HTERT RPE-1 (cell line): ENCODE results near the gene SIRT2.
"Not testable (repeated sequence)": the region's sequence is repeated elsewhere in the genome, so short reads cannot be mapped to it uniquely, and the experiment has no call there.

Experiments used
- in situ Hi-C: fragments of 300-500 bp; cut with MboI; formaldehyde crosslinking; loops from 4 replicates; pipeline ENCODE4 v1.14.3; 2020; ENCODE audit warnings: low sequenced_read_pairs

Gene SIRT2

DNA sequence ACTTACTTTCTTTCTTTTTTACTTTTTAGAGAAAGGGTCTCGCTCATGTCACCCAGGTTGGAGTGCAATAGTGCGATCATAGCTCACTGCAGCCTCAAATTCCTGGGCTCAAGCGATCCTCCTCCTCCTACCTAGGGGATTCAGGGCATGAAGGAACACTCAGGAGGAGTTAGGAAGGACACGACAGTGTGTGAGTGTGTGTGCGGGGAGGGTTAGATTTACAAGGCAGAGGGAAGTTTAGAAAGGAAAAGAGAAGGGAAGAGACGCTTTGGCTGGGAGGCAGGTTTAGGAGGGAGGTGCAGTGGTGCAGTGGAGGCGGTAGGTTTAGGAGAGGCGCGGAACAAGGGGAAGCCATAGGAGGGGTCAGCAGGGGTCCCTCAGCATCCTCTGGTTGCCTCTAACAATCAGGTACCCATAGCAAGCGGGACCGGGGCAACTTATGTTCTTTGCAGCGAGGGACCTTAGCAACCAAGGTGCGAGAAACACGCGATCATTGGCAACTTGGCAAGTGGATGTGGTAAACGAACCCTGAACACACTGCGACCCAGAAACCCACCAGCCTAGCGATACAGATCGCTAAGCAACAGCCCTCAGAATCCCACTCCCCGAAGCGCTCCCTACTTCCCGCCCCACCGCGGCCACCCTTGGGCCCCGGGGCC lies 501 bp downstream of the SIRT2 start:
- in situ Hi-C loops, result no loop called here

DNA sequence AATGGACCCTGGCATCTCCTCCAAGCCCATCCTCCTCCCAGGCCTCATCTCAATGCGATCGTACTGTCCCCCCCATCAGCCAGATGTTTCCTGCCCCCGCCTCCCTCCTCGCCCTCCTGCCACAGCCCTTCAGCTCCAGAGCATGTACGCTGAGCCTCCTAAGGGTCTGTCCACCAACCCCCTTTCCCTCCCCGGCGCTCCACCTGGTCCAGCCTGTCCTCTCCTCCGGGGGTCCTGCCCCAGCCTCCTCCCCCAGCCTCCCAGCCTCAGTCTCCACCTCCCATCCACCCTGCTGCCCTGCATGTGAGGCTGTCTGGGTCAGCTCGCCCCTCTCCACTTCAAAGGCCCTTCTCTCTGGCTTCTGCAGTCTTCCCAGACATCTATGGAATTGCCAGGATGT lies 4.5 kb downstream of the SIRT2 start:
- in situ Hi-C loops, result no loop called here

DNA sequence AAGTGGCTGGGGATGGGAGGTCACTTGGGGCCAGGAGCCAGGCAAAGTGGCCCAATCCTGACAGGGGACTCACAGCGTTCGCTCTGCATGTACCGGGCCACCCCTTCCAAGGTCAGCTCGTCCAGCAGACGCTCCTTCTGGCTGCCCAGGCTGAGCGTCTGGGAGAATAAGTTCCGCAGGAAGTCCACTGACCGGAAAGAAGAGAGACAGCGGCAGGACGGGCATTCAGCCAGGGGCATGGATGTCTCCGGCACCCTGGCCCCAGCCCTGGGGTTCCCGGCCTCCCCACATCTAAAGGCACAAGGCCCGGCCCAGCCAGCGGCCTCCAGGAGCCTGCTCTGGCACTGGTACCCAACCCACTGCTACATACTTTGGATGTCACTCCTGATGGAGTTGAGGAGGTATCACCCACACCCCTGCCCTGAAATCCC lies 6.1 kb downstream of the SIRT2 start:
- in situ Hi-C loops, result no loop called here

DNA sequence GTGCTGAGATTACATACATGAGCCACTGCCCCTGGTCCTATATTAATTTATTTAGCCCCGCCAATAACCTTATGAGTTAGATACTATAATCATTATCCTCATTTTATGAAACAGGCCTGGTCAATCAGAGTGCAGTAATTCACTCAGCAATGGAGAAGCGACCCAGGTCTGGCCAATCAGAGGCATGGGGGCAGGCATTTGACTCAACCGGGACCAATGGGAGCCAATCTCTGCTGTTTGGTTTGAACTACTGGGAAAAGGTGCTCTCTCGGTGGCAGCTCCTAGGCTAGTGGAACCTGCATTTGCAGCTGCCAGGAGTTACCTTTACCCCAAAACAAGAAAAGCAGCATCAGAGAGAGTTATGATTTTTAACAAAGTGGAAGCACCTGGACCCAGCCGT lies 6.6 kb downstream of the SIRT2 start:
- in situ Hi-C loops, result no loop called here

DNA sequence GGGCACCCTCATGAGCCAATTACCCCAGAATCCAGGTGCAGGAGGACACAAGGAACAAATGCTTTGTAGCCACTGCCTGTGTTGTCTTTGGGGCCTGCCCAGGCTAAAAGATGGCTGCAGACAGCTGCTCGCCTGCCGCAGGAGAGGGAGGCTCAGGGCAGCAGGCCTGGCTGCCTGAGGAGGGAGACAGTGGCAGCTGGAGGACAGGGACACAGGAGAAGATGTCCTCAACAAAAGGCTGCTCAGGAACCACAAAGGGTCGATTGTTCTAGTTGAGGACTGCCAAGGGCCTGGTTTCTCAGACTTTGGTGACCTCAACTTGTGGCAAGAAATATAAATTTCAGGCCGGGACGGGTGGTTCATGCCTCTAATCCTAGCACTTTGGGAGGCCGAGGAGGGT lies 7.6 kb downstream of the SIRT2 start:
- in situ Hi-C loops, result no loop called here

DNA sequence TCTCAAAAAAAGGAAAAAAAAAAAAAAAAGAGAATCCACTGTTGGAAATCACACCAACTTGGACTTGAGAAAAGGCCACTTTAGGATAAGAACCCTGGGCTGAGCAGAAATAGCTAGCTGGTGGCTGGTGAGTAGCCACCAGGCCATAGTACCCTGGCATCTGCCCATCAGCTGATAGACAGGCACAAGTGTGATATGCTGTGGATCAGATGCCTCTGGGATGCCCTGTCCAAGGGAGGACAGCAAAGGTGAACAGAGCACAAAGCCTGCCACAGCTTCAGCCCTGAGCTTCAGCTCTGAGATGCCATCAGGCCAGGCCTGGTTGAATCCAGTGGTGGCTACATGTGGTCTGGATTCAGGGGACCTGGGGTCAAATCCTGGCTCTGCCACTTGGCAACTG lies 8.7 kb downstream of the SIRT2 start:
- in situ Hi-C loops, result no loop called here

DNA sequence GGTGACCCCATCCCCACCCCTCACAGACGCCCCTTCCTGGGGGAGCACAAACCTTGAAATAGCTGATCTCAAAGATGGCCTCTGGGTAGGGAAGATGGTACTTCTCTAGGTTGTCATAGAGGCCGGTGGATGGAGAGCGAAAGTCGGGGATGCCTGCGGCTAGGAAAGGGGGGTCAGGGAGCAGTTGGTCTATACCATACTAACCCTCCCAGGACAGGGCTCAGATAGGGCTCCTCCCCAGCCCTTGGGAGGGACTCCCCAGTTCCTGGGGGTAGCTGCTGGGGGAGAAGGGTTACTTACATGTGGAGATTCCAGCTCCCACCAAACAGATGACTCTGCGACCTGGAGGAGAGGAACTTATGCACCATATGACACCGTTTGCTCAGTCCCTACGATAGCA lies 9.6 kb downstream of the SIRT2 start:
- in situ Hi-C loops, result no loop called here

DNA sequence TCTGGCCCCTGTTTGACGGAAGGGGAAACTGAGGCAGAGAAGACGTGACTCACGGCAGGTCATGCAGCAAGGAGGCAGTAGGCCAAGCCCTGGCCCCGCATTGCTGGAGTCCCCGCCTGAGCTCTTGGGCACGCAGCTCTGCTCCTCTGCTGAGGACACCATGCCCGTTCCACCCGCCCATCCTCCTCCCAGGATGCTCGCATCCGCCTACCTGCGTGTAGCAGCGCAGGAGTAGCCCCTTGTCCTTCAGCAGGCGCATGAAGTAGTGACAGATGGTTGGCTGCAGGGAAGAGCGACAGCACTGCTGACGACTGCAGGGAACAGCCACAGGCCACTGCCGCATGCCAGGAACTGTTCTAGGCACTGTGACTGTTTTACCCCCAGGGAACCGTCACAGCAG lies 10.5 kb downstream of the SIRT2 start:
- in situ Hi-C loops, result no loop called here

DNA sequence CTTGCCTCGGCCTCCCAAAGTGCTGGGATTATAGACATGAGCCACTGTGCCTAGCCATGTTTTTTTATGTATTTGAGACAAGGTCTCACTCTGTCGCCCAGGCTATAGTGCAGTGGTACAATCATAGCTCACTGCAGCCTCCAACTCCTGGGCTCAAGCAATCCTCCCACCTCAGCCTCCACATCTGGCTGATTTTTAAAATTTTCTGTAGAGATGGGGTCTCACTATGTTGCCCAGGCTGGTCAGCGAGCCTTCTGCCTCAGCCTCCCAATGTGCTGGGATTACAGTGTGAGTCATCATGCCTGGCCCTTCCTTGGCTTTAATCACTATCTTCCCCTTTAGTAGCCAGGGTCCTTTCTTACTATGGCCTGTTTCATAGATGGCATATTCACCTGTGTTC lies 14.7 kb downstream of the SIRT2 start:
- in situ Hi-C loops, result not testable (repeated sequence)

DNA sequence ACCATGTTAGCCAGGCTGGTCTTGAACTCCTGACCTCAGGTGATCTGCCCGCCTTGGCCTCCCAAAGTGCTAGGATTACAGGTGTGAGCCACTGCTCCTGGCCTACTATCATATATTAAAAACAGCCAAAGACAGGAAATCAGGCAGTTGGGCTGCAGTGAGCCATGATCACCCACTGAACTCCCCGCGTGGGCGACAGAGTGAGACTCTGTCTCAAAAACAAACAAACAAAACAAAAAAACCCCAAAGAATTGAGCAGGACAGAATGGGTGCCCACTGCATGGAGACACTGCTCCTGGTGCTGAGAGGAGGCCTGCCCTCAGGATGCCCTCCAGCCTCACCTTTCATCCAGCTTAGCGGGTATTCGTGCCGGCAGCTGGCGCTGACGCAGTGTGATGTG lies 16.1 kb downstream of the SIRT2 start:
- in situ Hi-C loops, result no loop called here

DNA sequence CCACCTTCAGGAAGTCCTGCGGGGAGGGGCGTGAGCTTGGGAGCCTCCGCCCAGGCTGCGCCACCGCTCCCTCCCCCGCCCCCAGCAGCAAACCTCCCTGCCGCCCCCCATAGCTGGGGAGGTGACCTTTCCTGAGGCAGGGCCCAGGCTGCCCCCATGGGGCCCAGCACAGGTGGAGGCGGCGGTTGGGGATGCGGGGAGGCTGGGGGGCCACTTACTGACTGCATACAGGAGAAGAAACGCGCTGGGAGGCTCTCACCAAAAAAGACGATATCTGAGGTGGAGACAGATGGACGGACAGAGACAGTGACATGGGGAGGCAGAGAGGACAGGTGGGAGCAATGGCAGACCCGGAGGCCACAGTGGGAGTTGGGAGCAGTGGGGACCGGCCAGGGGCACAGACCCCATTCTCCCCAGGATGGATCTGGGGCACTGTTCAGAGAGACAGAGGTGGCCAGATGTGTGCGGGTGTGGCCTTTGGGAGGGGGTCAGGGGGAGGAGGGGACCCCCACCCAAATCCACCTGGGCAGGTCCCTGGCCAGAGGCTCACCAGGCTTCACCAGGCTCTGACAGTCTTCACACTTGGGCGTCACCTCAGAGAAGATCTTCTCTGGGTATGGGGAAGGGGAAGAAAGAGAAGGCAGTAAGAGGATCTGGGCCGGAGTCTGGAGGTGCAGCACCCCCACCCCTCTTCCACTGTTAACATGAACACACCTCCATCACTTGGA lies 18.4 kb downstream of the SIRT2 start:
- in situ Hi-C loops, result no loop called here

DNA sequence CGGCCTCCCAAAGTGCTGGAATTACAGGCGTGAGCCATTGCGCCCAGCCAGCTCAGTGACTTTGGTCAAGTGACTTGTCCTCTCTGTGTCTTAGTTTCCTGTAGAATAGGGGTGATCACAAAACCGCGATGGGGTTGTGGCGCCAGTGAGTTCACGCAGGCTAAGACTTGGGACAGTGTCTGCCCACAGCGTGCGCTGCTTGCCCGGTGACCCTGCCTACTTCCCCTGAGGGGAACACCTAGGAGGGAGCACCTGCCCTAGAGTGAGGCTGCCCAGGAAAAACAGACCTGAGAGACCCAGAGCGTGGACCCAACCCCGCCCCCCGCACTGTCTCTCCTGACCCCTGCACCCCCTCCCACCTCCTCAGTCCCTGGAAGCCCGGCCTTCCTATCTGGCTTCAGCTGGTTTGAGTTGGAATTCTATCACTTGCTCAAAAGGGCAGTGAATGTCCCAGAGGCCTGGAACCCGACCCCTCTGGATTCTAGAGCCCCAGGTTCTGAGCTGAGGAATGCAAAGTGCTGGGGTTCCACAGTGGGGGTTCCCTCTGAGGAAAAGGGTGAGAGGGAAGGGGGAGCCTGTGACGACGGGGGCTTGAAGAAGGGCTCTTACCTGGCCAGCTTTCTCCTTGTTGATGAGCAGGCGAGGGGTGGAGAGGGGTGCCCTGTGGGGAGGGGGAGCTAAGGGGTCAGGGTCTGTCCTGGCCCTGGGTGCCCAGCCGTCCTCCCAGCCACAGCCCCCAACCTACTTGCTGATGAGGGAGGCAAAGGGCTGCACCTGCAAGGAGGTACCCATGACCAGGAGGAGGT lies 19.1 kb downstream of the SIRT2 start:
- in situ Hi-C loops, result no loop called here

DNA sequence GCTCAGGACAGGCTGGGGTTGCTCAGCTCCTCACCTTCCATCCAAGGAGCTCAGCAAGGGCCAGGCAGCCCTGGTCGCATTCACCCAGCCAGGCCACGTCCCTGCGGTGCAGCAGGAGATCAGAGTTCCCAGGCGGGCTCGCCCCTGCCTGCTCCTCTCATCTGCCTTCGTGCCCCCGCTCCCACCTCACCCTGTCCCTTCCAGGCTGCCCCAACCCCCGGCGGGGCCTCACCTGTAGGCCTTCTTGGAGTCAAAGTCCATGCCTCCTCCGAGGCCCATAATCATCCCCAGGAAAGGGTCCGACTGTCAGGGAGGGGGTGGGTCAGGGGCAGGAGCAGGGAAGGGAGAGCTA lies 20.0 kb downstream of the SIRT2 start:
- in situ Hi-C loops, result no loop called here

DNA sequence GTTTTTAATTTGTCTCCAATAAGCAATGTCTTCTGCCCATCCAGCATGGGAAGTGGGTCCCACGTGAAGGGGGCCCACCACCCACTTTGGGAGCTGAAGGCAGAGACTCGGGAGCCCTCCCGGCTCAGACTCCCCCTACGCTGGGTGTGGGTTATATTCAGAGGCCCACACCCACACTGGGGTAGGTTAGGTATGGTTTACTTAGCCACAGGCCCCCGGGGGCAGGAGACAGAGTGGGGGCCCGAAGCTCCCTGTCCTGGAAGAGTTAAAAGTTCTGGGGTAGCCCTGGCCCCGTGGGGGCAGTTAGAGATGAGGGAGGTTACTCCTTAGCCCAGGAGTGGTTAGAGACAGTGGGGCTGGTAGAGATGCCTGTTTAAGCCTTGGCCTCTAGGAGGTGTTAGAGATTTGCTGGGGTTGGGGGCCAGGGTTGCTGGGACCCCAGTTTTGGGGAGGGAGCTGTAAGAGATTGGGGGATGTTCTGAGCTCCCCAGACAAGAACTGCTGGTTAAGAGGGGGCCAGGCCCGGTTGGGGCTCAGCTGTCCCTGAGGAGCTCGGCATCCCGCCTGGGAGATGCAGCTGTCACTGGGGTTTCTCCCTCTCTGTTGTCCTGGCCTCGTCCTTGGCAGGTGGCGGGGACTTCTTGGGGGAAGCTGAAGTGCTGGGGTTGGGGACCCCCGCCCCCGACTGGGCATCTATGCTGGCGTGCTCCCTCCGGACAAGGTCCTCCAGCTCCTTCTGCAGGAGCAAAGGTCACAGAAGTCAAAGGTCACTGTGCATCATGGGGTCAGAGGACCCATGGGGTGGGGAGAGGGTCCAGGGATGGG lies 20.6 kb downstream of the SIRT2 start:
- in situ Hi-C loops, result no loop called here

DNA sequence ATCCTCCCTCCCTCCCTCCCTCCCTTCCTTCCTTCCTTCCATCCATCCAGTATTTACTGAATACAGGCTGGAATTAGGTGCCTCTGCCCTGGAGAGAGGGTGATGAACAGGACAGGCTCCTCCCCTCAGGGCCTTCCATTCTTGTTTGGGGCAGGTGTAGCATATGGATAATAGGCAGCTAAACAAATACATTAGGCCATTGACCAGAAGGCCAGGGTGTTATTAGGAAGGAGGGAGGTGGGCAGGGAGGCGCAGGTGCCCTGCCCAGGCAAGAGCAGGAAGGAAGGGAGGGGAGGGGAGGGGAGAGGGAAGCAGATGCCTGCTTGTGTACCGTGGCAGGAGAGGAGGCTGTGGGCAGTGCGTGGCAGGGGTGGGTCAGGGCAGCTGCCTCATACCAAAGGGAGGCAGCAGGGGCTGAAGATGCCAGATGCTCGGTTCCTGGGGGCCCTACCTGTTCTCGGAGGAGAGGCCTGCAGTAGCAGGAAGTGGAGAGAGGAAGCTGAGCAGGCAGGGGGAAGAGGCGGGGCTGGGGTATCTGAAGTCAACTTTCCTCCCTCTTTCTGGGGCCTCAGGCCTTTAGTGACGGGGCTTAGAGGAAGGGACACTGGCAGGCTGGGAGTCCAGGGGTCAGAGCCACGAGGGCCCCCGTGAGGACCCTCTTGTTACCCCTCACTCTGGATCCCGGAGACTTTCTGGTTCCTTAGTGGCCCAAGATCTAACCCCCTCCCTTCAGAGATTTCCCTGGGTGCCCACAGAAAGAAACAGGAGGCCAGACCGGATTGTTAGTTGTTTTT lies 21.4 kb downstream of the SIRT2 start, which contains the start of gene RINL:
Gene RINL (minus strand): TSS at position 495 of the 794 bp plus-strand sequence. CDS start 1,533 bp downstream, outside the sequence.
- in situ Hi-C loops, result no loop called here

DNA sequence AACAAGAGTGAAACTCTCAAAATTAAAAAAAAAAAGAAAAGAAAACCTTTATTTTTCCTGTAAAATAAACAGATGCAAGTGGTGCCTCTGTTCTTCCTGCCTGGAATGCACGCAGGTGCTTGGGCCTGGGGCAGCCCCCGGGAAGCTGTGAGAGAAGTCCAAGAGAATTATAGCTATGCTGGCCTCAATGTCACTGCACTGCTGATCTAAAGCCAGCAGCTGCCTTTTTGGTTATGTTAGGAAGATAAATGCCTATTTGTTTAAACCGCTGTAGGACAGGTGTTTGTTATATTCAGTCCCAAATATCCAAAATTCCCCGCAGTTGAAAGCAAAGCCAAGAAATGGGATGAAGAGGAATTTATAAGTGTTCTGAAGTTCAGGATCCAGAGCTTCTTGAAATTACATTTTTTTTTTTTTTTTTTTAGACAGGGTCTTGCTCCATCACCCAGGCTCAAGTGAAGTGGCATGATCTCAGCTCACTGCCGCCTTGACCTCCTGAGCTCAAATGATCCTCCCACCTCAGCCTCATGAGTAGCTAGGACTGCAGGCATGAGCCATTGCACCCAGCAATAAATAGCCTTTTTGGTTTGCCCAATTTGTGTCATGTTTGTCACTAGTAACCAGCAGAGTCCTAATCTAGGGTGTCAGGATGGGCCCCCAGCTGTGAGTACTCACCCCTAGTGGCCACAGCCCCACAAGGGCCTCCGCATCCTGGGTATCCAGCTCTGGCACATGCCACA lies 23.6 kb downstream of the SIRT2 start:
- in situ Hi-C loops, result no loop called here

DNA sequence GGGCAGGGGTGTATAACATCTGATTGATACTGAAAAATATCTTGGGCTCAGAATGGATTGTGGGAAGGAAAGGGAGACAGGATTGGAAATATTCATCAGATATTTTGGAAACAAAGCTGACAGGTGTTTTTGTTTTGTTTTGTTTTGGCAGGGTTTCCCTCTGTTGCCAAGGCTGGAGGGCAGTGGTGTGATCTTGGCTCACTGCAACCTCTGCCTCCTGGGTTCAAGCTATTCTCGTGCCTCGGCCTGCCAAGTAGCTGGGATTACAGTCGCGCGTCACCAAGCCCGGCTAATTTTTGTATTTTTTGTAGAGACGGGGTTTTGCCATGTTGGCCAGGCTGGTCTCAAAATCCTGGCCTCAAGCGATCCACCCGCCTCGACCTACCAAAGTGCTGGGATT lies 26.0 kb downstream of the SIRT2 start:
- in situ Hi-C loops, result not testable (repeated sequence)

DNA sequence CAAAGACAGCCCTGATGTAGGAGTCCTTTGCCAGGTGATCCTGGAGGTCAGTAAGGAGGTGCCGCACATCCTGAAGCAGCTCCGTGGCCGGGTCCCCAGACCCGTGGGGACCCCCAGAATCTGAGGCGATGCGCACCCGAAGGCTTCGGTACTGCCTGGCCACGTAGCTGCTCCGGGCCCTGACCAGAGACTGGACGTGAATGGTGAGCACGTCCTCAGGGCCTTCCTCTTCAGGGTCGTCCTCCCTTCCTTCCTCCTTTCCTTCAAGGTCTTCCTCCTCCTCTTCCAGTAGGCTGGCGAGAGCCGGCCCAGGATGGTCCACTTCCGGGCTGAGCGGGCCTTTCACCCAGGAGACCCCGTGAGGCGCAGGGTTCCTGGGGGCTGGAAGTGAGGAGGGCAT lies 28.8 kb downstream of the SIRT2 start:
- in situ Hi-C loops, result no loop called here

DNA sequence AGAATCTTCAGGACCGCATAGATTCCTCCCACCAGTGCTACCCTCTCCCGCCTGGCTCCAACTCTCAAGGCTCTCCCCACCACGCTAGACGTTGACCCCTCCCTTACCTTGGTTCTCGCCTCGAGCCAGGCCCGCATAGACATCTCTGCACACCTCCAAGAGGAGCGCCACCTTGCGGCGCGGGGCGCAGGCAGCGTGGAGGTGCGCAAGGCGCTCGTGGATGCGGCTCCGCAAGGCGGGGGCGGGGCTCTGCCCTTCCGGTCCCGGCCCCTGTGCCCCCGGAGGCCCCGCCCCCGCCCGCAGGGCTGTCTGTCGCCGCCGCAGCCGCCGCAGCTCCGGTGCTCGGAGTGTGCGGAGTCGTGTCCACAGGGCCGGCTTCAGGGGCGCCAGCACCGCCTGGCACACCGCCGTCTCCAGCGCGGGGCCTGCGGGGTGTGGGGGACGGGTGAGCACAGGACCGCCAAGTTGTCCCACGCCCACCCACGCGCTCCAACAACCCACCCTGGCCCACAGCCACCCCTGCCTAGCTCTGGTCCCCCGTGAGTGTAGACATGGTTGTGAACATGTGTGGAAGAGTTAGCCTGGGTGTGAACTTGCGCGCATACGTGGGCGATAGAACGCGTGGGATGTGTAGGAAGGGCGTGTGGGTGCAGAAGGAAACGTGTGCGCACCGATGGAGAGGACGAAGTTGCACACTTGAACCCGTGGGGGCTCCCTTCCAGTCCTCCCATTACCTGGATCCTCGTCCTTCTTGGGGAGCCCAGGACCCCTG lies 29.4 kb downstream of the SIRT2 start:
- in situ Hi-C loops, result no loop called here
